ENCODE measurements around the gene GRIK3.

Gene GRIK3

GRCh38 chr1:36881541-36881940 lies 152.8 kb downstream of the GRIK3 start:
- Histone ChIP-seq H3K4me3 (ENCODE audit: low read length) (no peak overlapping the region), H3K27me3 (replicated peaks; ENCODE audit: control insufficient read depth, insufficient read depth, low read length) (peaks cover 3% of the 10 kb centered on the region), H3K9me3 (ENCODE audit: control insufficient read depth, low read length) (no peaks in the 10 kb centered on the region), H3K36me3 (ENCODE audit: control insufficient read depth, insufficient read depth, low read length, severe bottlenecking) (no peaks in the 10 kb centered on the region), H3K4me1 (ENCODE audit: control insufficient read depth, insufficient read depth, low read length) (no peaks in the 10 kb centered on the region), H3K9ac (ENCODE audit: low read length) (no peak overlapping the region)
- no peak for DNase-seq (ENCODE audit: low read depth)

GRCh38 chr1:36881068-36881405 lies 153.3 kb downstream of the GRIK3 start:
- Histone ChIP-seq H3K36me3 (ENCODE audit: control insufficient read depth, insufficient read depth, low read length, severe bottlenecking) (no peaks in the 10 kb centered on the region), H3K4me1 (ENCODE audit: control insufficient read depth, insufficient read depth, low read length) (no peaks in the 10 kb centered on the region), H3K4me3 (ENCODE audit: low read length) (no peak overlapping the region), H3K27me3 (replicated peaks; ENCODE audit: control insufficient read depth, insufficient read depth, low read length) (peaks cover 3% of the 10 kb centered on the region), H3K9me3 (ENCODE audit: control insufficient read depth, low read length) (no peaks in the 10 kb centered on the region), H3K9ac (ENCODE audit: low read length) (no peak overlapping the region)
- DNase-seq (ENCODE audit: low read depth): no peak

GRCh38 chr1:36880155-36881067 lies 153.9 kb downstream of the GRIK3 start:
- no peak for DNase-seq (ENCODE audit: low read depth)
- H3K36me3 ChIP-seq (ENCODE audit: control insufficient read depth, insufficient read depth, low read length, severe bottlenecking): no peaks in the 10 kb centered on the region

GRCh38 chr1:36879613-36880012 lies 154.7 kb downstream of the GRIK3 start:
- H3K27me3 ChIP-seq (replicated peaks; ENCODE audit: control insufficient read depth, insufficient read depth, low read length): peaks cover 3% of the 10 kb centered on the region
- no peak overlapping the region for H3K9ac ChIP-seq (ENCODE audit: low read length)
- DNase-seq (ENCODE audit: low read depth): no peak
- no peaks in the 10 kb centered on the region for H3K4me1 ChIP-seq (ENCODE audit: control insufficient read depth, insufficient read depth, low read length)
- H3K9me3 ChIP-seq (ENCODE audit: control insufficient read depth, low read length): no peaks in the 10 kb centered on the region
- no peak overlapping the region for H3K4me3 ChIP-seq (ENCODE audit: low read length)
- no peaks in the 10 kb centered on the region for H3K36me3 ChIP-seq (ENCODE audit: control insufficient read depth, insufficient read depth, low read length, severe bottlenecking)

More at GRCh38 chr1:36880155-36881067, 153.9 kb downstream of the GRIK3 start:
- peaks cover 3% of the 10 kb centered on the region for H3K27me3 ChIP-seq (replicated peaks; ENCODE audit: control insufficient read depth, insufficient read depth, low read length)
- no peak overlapping the region for H3K9ac ChIP-seq (ENCODE audit: low read length)
- H3K4me1 ChIP-seq (ENCODE audit: control insufficient read depth, insufficient read depth, low read length): no peaks in the 10 kb centered on the region
- H3K4me3 ChIP-seq (ENCODE audit: low read length): no peak overlapping the region
- H3K9me3 ChIP-seq (ENCODE audit: control insufficient read depth, low read length): no peaks in the 10 kb centered on the region

GRCh38 chr1:36876990-36877389 lies 157.3 kb downstream of the GRIK3 start:
- Histone ChIP-seq H3K36me3 (ENCODE audit: control insufficient read depth, insufficient read depth, low read length, severe bottlenecking) (no peaks in the 10 kb centered on the region), H3K4me1 (ENCODE audit: control insufficient read depth, insufficient read depth, low read length) (no peaks in the 10 kb centered on the region), H3K4me3 (ENCODE audit: low read length) (no peak overlapping the region), H3K27me3 (replicated peaks; ENCODE audit: control insufficient read depth, insufficient read depth, low read length) (peaks cover 3% of the 10 kb centered on the region), H3K9me3 (ENCODE audit: control insufficient read depth, low read length) (no peaks in the 10 kb centered on the region), H3K9ac (ENCODE audit: low read length) (no peak overlapping the region)
- no peak for DNase-seq (ENCODE audit: low read depth)

- Histone ChIP-seq H3K9me3 (ENCODE audit: control insufficient read depth, low read length) (no peaks in the 10 kb centered on the region), H3K27me3 (replicated peaks; ENCODE audit: control insufficient read depth, insufficient read depth, low read length) (peaks cover 3% of the 10 kb centered on the region), H3K4me3 (ENCODE audit: low read length) (no peak overlapping the region), H3K4me1 (ENCODE audit: control insufficient read depth, insufficient read depth, low read length) (no peaks in the 10 kb centered on the region), H3K36me3 (ENCODE audit: control insufficient read depth, insufficient read depth, low read length, severe bottlenecking) (no peaks in the 10 kb centered on the region), H3K9ac (ENCODE audit: low read length) (no peak overlapping the region)
- DNase-seq (ENCODE audit: low read depth): no peak
Measured at GRCh38 chr1:36874271-36875060, 159.8 kb downstream of the GRIK3 start.

GRCh38 chr1:36872858-36873257 lies 161.5 kb downstream of the GRIK3 start:
- H3K27me3 ChIP-seq (replicated peaks; ENCODE audit: control insufficient read depth, insufficient read depth, low read length): no peaks in the 10 kb centered on the region
- DNase-seq (ENCODE audit: low read depth): no peak
- no peaks in the 10 kb centered on the region for H3K9me3 ChIP-seq (ENCODE audit: control insufficient read depth, low read length)

GRCh38 chr1:36872126-36872754 lies 162.1 kb downstream of the GRIK3 start:
- Histone ChIP-seq H3K4me1 (ENCODE audit: control insufficient read depth, insufficient read depth, low read length) (no peaks in the 10 kb centered on the region), H3K9me3 (ENCODE audit: control insufficient read depth, low read length) (no peaks in the 10 kb centered on the region), H3K27me3 (replicated peaks; ENCODE audit: control insufficient read depth, insufficient read depth, low read length) (no peaks in the 10 kb centered on the region), H3K36me3 (ENCODE audit: control insufficient read depth, insufficient read depth, low read length, severe bottlenecking) (no peaks in the 10 kb centered on the region), H3K9ac (ENCODE audit: low read length) (no peak overlapping the region), H3K4me3 (ENCODE audit: low read length) (no peak overlapping the region)
- no peak for DNase-seq (ENCODE audit: low read depth)

More at GRCh38 chr1:36872858-36873257, 161.5 kb downstream of the GRIK3 start:
- no peaks in the 10 kb centered on the region for H3K36me3 ChIP-seq (ENCODE audit: control insufficient read depth, insufficient read depth, low read length, severe bottlenecking)
- H3K4me3 ChIP-seq (ENCODE audit: low read length): no peak overlapping the region
- H3K4me1 ChIP-seq (ENCODE audit: control insufficient read depth, insufficient read depth, low read length): no peaks in the 10 kb centered on the region
- no peak overlapping the region for H3K9ac ChIP-seq (ENCODE audit: low read length)

GRCh38 chr1:36871146-36871971 lies 163.0 kb downstream of the GRIK3 start:
- DNase-seq (ENCODE audit: low read depth): no peak
- Histone ChIP-seq H3K36me3 (ENCODE audit: control insufficient read depth, insufficient read depth, low read length, severe bottlenecking) (no peaks in the 10 kb centered on the region), H3K27me3 (replicated peaks; ENCODE audit: control insufficient read depth, insufficient read depth, low read length) (no peaks in the 10 kb centered on the region), H3K4me3 (ENCODE audit: low read length) (no peak overlapping the region), H3K4me1 (ENCODE audit: control insufficient read depth, insufficient read depth, low read length) (no peaks in the 10 kb centered on the region), H3K9ac (ENCODE audit: low read length) (no peak overlapping the region), H3K9me3 (ENCODE audit: control insufficient read depth, low read length) (no peaks in the 10 kb centered on the region)

- no peaks in the 10 kb centered on the region for H3K27me3 ChIP-seq (replicated peaks; ENCODE audit: control insufficient read depth, insufficient read depth, low read length)
- H3K4me3 ChIP-seq (ENCODE audit: low read length): no peak overlapping the region
- H3K9ac ChIP-seq (ENCODE audit: low read length): no peak overlapping the region
- no peaks in the 10 kb centered on the region for H3K36me3 ChIP-seq (ENCODE audit: control insufficient read depth, insufficient read depth, low read length, severe bottlenecking)
- no peak for DNase-seq (ENCODE audit: low read depth)
- H3K4me1 ChIP-seq (ENCODE audit: control insufficient read depth, insufficient read depth, low read length): no peaks in the 10 kb centered on the region
- no peaks in the 10 kb centered on the region for H3K9me3 ChIP-seq (ENCODE audit: control insufficient read depth, low read length)
Measured at GRCh38 chr1:36869826-36870225, 164.5 kb downstream of the GRIK3 start.

All from adipocyte (in vitro differentiated cells).